Measurements from ENCODE around the gene C1orf116.

C1orf116 gene

DNA sequence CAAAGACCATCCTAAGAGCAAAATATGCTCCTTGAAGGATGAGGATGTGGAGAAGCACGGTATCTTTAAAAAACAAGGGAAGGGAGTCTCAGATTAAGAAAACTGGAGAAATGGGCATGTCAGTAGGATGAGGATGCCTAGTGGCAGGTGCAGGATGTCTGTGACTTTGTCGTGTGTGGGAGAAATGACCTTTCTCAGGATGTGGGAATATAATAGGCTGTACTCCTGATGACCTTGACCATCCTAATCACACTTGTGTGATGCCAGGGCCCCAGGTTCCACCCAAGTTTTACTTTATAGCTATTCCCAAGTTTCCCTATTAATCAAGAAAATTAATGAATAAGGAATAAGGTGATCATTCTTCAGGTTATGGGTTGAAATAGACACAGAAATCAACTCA lies 12.9 kb downstream of the C1orf116 start:
- DNase-seq (ENCODE audit: low spot score), result no peak

- DNase-seq (ENCODE audit: low spot score), result peak; percentile 91
Measured at GRCh38 chr1:207019161-207019560, 13.4 kb downstream of the C1orf116 start.

DNA sequence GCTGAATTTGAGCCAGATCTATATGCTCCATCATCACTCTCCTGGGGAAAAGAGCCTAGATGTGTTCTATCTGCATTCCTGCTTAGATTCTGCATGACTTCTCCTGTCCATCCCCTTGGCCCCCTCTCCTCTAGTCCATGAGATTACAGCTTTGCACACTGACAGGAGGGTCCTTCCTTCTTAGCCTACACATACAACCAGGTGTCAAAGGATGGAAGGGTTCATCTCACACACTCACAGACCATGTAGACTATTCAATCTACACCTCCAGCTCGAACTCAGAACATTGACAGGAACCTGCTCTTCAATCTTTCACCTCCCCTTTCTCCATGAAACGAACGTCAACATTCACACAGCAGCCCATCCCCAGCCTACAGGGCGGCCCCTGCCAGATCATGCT lies 13.8 kb downstream of the C1orf116 start:
- no peak for DNase-seq (ENCODE audit: low spot score)

DNA sequence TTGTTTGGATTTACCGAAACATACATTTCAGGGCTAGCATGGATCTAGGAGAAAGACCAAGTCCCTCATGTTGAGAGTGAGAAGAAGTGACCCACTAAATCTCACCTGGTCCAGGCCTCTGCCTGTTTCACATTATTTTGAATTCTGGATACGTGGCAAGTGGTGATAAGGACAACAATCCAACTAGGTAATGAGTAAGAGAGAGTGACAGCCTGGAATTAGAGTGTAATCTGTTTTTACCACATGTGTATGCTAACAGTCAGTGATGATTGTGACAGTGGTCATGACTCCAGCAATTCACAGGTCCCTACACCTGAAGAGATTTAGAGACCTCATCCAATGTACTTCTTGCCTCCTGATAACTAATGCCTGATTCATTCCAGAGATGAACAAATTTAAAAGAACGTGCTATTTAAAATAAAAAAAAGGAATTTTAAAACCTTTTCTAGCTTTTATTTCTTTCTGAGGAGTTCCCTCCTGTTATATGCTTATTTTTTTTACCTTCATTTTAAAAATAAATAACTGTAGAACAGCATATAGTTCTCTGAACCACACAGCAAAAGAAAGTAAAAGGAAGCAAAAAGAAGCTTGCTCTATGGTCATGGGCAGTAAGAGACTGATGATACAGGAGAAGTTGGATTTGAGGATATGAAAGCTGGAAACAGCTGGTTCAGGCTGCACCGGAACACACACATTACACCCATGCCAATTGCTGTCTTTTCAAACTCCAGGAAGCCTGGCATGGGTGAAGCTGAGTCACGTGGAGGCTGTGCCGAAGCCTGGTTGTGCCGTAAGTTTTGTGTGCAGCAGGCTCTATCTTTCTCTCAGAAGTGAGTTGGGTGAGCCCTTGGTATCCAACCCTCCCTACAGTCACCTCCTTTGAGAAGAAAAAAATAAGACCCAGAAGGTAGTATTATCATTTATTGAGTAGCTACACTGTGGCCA lies 14.7 kb downstream of the C1orf116 start:
- DNase-seq (ENCODE audit: low spot score), result no peak

- no peak for DNase-seq (ENCODE audit: low spot score)
Measured at GRCh38 chr1:207015791-207016190, 16.8 kb downstream of the C1orf116 start.

DNA sequence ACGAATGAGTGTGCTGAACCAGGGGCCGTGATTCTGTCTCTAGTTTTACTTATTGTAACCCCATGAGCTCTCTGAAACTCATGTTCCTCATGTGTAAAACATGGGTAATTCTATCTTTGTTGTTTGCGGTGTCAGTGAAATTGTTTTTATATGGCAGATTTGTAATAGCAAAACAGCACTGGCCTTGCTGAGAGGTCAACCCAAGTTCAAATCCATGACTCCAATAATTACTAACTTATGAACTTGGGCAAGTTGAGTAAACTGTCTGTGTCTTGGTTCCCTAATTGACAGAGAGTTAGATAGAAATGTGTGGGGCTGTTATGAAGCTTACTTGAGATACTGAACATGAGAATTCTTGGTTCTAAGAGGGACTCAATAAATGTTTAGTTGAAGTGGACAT lies 17.8 kb downstream of the C1orf116 start:
- no peak for DNase-seq (ENCODE audit: low spot score)

GRCh38 chr1:207013321-207014085 lies 19.1 kb downstream of the C1orf116 start:
- no peak for DNase-seq (ENCODE audit: low spot score)

GRCh38 chr1:207010726-207011125 lies 21.8 kb downstream of the C1orf116 start:
- DNase-seq (ENCODE audit: low spot score), result no peak

GRCh38 chr1:207009945-207010344 lies 22.6 kb downstream of the C1orf116 start:
- DNase-seq (ENCODE audit: low spot score), result no peak

DNA sequence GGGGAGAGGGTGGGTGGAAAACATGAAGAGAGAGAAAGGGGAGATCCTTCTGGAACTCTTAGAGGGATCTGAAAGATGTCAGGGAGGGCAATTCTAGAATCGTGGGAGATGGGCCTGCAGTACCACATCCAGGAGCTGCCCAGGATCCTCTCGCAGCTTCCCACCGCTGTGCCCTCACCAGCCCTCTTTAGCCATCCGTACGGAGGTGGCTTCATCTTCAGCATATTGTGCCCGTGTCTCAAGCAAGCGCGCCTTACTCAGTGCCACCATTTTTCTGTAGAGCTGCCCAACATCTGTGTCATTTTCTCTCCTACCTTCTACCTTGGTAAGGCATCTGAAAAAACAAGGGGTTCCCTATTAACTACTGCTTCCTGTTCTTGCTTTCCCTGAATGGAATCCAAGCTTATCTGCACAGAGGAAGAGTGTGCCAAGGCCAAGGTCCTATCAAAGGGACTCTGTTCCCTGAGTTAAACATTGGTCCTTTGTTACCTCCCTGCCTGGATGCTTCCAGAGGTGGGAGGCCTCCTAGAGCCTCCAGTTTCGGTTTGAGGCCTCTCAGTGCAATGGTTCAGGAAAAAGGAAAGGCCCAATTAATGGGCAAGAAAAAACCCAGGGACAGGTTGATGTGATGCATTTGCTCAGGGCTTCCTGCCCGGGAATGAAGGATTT lies 23.2 kb downstream of the C1orf116 start:
- DNase-seq (ENCODE audit: low spot score), result no peak

GRCh38 chr1:207007352-207008033 lies 25.1 kb downstream of the C1orf116 start:
- DNase-seq (ENCODE audit: low spot score), result peak; percentile 97

DNA sequence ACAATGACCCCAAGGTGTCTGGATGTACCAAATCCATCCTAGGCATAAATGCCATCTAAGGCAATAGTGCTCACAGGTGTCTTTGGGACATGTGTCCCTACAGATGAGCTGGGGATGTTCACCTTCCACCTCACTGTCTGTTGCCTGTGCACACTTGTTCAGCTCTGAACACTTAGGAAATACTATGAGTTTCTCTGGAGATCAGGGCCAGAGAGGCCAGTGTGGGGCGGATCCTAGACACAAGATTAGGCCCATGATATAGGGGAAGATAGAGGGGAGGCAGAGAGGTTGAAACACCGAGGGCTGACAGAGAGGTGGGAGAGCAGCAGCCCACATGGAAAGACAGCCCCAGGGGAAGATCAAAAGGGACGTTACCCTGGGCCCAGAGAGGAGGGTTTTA lies 25.6 kb downstream of the C1orf116 start:
- no peak for DNase-seq (ENCODE audit: low spot score)

GRCh38 chr1:207006083-207006482 lies 26.5 kb downstream of the C1orf116 start:
- no peak for DNase-seq (ENCODE audit: low spot score)

GRCh38 chr1:207004931-207005830 lies 27.4 kb downstream of the C1orf116 start:
- DNase-seq (ENCODE audit: low spot score), result peak; percentile 91

DNA sequence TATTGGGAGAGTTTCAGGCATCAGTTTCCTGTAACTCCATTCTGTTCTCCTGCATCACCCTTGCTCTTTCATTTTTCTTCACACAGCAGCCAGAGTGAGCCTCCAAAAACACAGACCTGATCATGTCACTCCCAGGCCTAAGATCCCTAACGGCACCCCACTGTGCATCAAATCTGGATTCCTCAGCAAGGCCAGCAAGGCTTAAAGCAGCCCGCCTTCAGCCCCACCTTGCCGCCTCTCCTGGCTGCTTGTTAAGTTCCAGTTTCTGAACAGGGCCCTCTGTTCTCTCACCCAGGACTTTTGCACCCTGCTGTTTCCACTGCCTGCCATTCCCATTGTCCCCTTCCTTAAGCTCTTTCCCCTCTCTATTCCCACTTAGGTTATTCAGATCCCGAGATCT lies 29.3 kb downstream of the C1orf116 start:
- no peak for DNase-seq (ENCODE audit: low spot score)

- DNase-seq (ENCODE audit: low spot score), result peak; percentile 89
Measured at GRCh38 chr1:207002724-207003146, 29.8 kb downstream of the C1orf116 start.

DNA sequence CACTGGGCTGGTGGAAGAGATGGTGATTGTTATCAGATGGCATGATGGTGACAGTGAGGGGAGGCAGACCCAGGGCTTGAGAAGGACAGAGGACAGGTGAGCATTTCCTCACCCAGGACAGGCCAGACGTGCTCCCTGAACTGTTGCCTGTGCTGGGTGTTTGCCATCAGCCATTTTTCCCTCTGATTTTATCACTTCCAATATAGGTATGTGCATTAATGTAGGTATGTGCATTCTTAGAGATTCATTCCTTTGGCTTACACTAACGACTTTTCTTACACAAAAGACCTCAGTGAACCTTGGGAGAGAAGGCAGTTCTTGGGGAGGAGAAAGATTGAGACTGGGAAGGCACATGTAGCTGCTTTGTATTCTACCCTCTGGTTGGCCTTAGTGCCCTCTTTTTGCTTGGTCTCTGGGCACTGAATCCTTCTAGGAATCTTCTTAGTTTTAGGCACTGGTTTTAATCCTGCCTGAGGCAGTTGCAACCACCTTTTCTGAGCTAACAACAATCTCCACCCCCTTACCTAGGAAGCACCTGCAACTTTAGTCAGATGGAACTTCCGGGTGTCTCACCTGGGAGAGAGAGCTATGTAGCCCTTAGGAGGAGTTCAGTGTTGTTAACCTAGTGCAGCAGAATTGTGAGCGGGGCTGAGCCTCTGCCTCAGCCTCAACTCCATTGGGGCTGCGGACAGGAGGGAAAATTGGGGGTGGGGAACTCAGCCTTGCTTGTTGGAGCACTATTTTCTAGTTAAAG lies 30.9 kb downstream of the C1orf116 start:
- DNase-seq (ENCODE audit: low spot score), result peak; percentile 44

DNA sequence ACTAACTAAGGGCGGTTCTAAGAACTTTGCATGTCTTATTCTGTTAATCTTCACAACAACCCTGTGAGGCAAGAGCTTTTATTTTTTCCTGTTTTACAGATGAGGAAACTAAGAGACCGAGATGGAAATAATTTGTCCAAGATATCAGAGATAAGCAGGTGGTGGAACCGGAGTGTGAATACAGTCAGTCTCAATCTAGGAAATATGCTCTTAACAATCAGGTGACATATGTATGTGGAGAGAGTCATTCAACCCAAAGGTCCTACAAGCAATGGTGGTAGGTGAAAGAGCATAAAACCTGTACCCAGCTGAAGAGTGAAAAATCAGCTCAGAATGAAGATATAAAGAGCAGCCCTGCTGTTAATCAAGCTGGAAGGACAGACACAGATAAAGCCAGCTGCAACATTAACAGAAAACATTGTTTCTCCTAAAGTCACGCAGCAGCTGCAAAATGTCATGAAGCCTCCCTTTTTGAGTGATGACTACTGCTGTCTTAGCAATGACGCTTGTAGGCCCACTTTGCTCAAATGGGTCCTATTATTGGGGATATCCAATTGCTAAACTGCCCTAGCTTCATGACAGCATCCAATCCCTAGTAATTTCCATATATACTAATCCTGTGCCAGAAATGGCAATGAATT lies 31.8 kb downstream of the C1orf116 start:
- no peak for DNase-seq (ENCODE audit: low spot score)

GRCh38 chr1:206998816-206999215 lies 33.7 kb downstream of the C1orf116 start:
- DNase-seq (ENCODE audit: low spot score), result no peak

- no peak for DNase-seq (ENCODE audit: low spot score)
Measured at GRCh38 chr1:206992790-206993189, 39.8 kb downstream of the C1orf116 start.
